ENCODE data around the gene RBM38. TPM values are rescaled to one million over a fixed set of nuclear protein-coding genes. Genes with fewer than 3 reads are reported as not detected.

The RBM38 gene
- total RNA-seq, 1 experiment from 2014 or later: 52.7 TPM

DNA sequence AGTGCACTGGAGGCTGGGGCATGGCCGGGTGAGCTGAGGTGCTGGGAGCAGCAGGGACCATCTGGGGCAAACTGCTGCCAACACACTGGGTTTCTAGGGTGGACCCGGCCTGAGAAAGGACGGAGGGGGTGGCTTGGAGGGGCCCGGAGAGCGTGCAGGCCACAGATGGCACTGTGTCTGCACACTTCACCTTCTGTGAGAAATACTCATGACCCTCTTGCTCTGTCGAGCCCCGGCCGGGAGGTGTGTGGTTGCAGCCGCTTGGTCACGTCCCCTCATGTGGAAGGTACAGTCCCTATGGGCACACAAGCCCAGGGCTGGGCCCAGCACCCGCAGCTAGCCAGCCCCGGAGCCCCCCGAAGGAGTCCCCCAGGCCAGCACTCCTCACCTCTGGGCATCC is 59.7 kb downstream of the RBM38 start:
- no peak for DNase-seq (ENCODE audit: low spot score)
- no peak overlapping the region for H3K27ac ChIP-seq (ENCODE audit: low read depth, low read length, poor library complexity, severe bottlenecking)
- CTCF ChIA-PET: no interaction called here

DNA sequence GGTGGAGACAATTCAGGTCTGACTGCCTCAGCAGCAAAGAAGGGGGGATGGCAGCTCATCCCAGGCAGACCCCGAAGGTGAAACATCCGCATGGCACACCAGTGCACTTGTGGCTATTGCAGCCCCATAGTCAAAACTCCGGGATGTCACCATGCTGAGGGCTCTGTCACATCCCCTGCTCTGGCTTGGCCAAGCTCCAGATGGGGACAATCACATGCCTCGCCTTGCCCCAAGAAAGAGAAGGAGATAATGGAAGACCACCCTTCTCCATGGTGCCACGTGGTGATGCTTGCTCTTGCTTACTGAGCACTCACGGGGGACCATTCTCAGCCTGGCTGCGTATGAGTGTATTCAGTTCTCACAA is 60.2 kb downstream of the RBM38 start:
- ChIA-PET CTCF (no interaction called here), POLR2A (ENCODE audit: low non-redundant PET) (no interaction called here)
- DNase-seq (ENCODE audit: low spot score): no peak
- Histone ChIP-seq H3K27ac (ENCODE audit: low read depth, low read length, poor library complexity, severe bottlenecking) (no peak overlapping the region), H3K9me3 (ENCODE audit: low read depth, low read length, poor library complexity, severe bottlenecking) (no peaks in the 10 kb centered on the region), H3K4me3 (ENCODE audit: low read depth, low read length, poor library complexity, severe bottlenecking) (no peak overlapping the region), H3K4me1 (ENCODE audit: insufficient read depth, low read length, poor library complexity, severe bottlenecking) (no peaks in the 10 kb centered on the region), H3K27me3 (replicated peaks; ENCODE audit: insufficient read depth, low read depth, low read length, poor library complexity) (no peaks in the 10 kb centered on the region), H3K36me3 (ENCODE audit: insufficient read depth, low read length, poor library complexity, severe bottlenecking) (no peaks in the 10 kb centered on the region)
- BruUV-seq (replicated peaks): no TSS peak
- intact Hi-C loops (cut with micrococcal nuclease; ENCODE audit: unreplicated experiment): no loop called here
- TF ChIP-seq EZH2 (IDR thresholded peaks at IDR 0.05; ENCODE audit: borderline replicate concordance, low read depth, low read length, poor library complexity, severe bottlenecking): no peak
- TF ChIP-seq, protein P1, sequence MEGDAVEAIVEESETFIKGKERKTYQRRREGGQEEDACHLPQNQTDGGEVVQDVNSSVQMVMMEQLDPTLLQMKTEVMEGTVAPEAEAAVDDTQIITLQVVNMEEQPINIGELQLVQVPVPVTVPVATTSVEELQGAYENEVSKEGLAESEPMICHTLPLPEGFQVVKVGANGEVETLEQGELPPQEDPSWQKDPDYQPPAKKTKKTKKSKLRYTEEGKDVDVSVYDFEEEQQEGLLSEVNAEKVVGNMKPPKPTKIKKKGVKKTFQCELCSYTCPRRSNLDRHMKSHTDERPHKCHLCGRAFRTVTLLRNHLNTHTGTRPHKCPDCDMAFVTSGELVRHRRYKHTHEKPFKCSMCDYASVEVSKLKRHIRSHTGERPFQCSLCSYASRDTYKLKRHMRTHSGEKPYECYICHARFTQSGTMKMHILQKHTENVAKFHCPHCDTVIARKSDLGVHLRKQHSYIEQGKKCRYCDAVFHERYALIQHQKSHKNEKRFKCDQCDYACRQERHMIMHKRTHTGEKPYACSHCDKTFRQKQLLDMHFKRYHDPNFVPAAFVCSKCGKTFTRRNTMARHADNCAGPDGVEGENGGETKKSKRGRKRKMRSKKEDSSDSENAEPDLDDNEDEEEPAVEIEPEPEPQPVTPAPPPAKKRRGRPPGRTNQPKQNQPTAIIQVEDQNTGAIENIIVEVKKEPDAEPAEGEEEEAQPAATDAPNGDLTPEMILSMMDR (conservative IDR thresholded peaks at IDR 0.05; ENCODE audit: low read depth, low read length): no peak

More for the DNA sequence above, 59.7 kb downstream of the RBM38 start:
- H3K4me3 ChIP-seq (ENCODE audit: low read depth, low read length, poor library complexity, severe bottlenecking): no peak overlapping the region
- no peaks in the 10 kb centered on the region for H3K4me1 ChIP-seq (ENCODE audit: insufficient read depth, low read length, poor library complexity, severe bottlenecking)
- H3K9me3 ChIP-seq (ENCODE audit: low read depth, low read length, poor library complexity, severe bottlenecking): no peaks in the 10 kb centered on the region
- intact Hi-C loops (cut with micrococcal nuclease; ENCODE audit: unreplicated experiment): no loop called here
- no peaks in the 10 kb centered on the region for H3K36me3 ChIP-seq (ENCODE audit: insufficient read depth, low read length, poor library complexity, severe bottlenecking)
- H3K27me3 ChIP-seq (replicated peaks; ENCODE audit: insufficient read depth, low read depth, low read length, poor library complexity): no peaks in the 10 kb centered on the region
- POLR2A ChIA-PET (ENCODE audit: low non-redundant PET): no interaction called here
- TF ChIP-seq, protein P1 (conservative IDR thresholded peaks at IDR 0.05; ENCODE audit: low read depth, low read length): no peak
- TF ChIP-seq EZH2 (IDR thresholded peaks at IDR 0.05; ENCODE audit: borderline replicate concordance, low read depth, low read length, poor library complexity, severe bottlenecking): no peak
- no TSS peak for BruUV-seq (replicated peaks)

DNA sequence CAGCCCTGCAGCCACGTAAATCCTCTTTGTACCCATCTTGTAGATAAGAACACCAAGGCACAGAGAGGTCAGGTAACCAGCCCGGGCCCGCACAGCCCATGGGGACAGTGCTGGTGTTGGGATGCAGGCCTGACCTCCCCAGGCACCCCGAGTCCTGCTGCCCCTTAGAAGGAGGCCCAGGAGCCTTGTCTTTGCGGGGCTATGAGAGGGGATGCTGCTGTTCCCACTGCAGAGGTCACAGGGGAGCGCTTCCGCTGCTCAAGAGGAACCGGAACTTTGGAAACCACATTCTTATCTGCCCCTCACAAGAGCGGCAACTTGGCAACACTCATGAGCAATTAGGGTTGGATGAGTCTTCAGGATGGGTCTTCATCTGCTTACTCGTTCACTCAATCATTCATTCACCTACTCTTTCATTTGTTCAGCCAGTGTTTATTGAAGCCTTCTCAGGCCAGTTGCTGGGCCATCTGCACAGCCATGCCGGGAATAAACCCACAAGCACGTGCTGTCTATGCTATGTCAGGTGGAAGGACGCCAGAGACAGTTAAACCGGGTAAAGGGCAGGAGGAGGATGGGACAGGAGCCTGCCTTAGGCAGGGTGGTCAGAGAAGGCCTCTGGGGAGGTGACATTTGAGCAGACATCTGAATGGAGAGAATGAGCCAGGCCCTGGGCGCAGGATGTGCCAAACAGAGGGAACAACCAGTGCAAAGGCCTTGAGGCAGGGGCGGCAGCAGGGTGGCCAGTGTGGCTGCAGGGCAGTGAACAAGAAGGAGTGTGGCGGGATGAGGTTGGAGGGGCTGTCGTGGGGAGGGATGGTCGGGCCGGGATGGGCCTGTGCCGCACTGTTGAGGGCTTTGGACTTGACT is 60.8 kb downstream of the RBM38 start:
- H3K9me3 ChIP-seq (ENCODE audit: low read depth, low read length, poor library complexity, severe bottlenecking): no peaks in the 10 kb centered on the region
- H3K27ac ChIP-seq (ENCODE audit: low read depth, low read length, poor library complexity, severe bottlenecking): no peak overlapping the region
- TF ChIP-seq EZH2 (IDR thresholded peaks at IDR 0.05; ENCODE audit: borderline replicate concordance, low read depth, low read length, poor library complexity, severe bottlenecking): no peak
- TF ChIP-seq, protein P1 (conservative IDR thresholded peaks at IDR 0.05; ENCODE audit: low read depth, low read length): no peak
- no peaks in the 10 kb centered on the region for H3K4me1 ChIP-seq (ENCODE audit: insufficient read depth, low read length, poor library complexity, severe bottlenecking)
- POLR2A ChIA-PET (ENCODE audit: low non-redundant PET): no interaction called here
- CTCF ChIA-PET: no interaction called here
- H3K27me3 ChIP-seq (replicated peaks; ENCODE audit: insufficient read depth, low read depth, low read length, poor library complexity): no peaks in the 10 kb centered on the region
- no TSS peak for BruUV-seq (replicated peaks)
- DNase-seq (ENCODE audit: low spot score): no peak
- intact Hi-C loops (cut with micrococcal nuclease; ENCODE audit: unreplicated experiment): no loop called here
- no peak overlapping the region for H3K4me3 ChIP-seq (ENCODE audit: low read depth, low read length, poor library complexity, severe bottlenecking)
- no peaks in the 10 kb centered on the region for H3K36me3 ChIP-seq (ENCODE audit: insufficient read depth, low read length, poor library complexity, severe bottlenecking)

All from A673 (cell line).